Fibroblast of lung (primary cell): ENCODE results near the gene SORCS2. TPM values are rescaled to one million over a fixed set of nuclear protein-coding genes. Genes with fewer than 3 reads are reported as not detected.

Experiments
- DNase-seq, 2 donors: peaks; one replicate each; pipeline versions ENCODE4 v3.0.0 to v3.0.0-alpha.2; 2010; ENCODE audit warnings: low read depth in 2 of 2
- H2AFZ ChIP-seq: 2 replicates; pipeline ENCODE4 v1.5.1; 2012; ENCODE audit warnings: low read length, control low read depth, inconsistent platforms
- H3K27ac ChIP-seq: 2 replicates; pipeline ENCODE4 v1.5.1; 2011; ENCODE audit warnings: low read length, control low read depth; ENCODE audit not compliant: insufficient read depth
- H3K27me3 ChIP-seq: 2 replicates; pipeline ENCODE4 v1.5.1; 2011; ENCODE audit warnings: mild to moderate bottlenecking, low read length; ENCODE audit not compliant: control insufficient read depth, insufficient read depth
- H3K36me3 ChIP-seq: 2 replicates; pipeline ENCODE4 v1.5.1; 2011; ENCODE audit warnings: low read length; ENCODE audit not compliant: control insufficient read depth, insufficient read depth
- H3K4me1 ChIP-seq: 2 replicates; pipeline ENCODE4 v1.5.1; 2011; ENCODE audit warnings: low read length; ENCODE audit not compliant: control insufficient read depth, insufficient read depth; ENCODE audit errors: extremely low read depth
- H3K4me2 ChIP-seq: 2 replicates; pipeline ENCODE4 v1.5.1; 2011; ENCODE audit warnings: low read length, control low read depth; ENCODE audit not compliant: insufficient read depth; ENCODE audit errors: extremely low read depth
- H3K4me3 ChIP-seq, 4 experiments: fragments of 200-600 bp in 1 of 4; sonication (generic) in 1 of 4; replicated peaks in 1 of 4; 2 replicates each; pipeline ENCODE4 v1.5.1; 2011 to 2016; ENCODE audit warnings: low read length in 4 of 4, low read depth in 3 of 4, mild to moderate bottlenecking in 3 of 4, control low read depth in 2 of 4, inconsistent platforms in 1 of 4, mixed read lengths in 1 of 4; ENCODE audit not compliant: insufficient read depth in 1 of 4; ENCODE audit errors: control extremely low read depth in 1 of 4
- H3K79me2 ChIP-seq: 2 replicates; pipeline ENCODE4 v1.5.1; 2012; ENCODE audit warnings: mild to moderate bottlenecking, low read length, inconsistent platforms; ENCODE audit not compliant: control insufficient read depth, insufficient read depth
- H3K9ac ChIP-seq: 2 replicates; pipeline ENCODE4 v1.5.1; 2011; ENCODE audit warnings: mild to moderate bottlenecking, low read length, control low read depth; ENCODE audit not compliant: insufficient read depth
- H3K9me3 ChIP-seq: 2 replicates; pipeline ENCODE4 v1.5.1; 2012; ENCODE audit warnings: low read depth, low read length; ENCODE audit not compliant: control insufficient read depth, insufficient read depth
- H4K20me1 ChIP-seq: 2 replicates; pipeline ENCODE4 v1.5.1; 2011; ENCODE audit warnings: low read length; ENCODE audit not compliant: control insufficient read depth, insufficient read depth; ENCODE audit errors: extremely low read depth
- CTCF ChIP-seq, 2 donors: IDR thresholded peaks in 1 of 2; conservative IDR thresholded peaks in 1 of 2; 1 replicate in 1 of 2; 2 replicates in 1 of 2; pipeline ENCODE4 v1.5.1; 2011 to 2012; ENCODE audit warnings: low read length in 2 of 2, control low read depth in 1 of 2, inconsistent platforms in 1 of 2, low read depth in 1 of 2, mild to moderate bottlenecking in 1 of 2
- EZH2 ChIP-seq: IDR thresholded peaks from 2 replicates; pipeline ENCODE4 v1.5.1; 2012; ENCODE audit warnings: low read length, control low read depth, mild to moderate bottlenecking; ENCODE audit errors: missing control alignments
- polyA plus RNA-seq, 2 donors: library from polyadenylated mRNA; depleted of rRNA in 1 of 2; stranded (reverse) in 1 of 2; unstranded in 1 of 2; fragments of >200 nt; gene quantifications; 2 replicates each; pipeline ENCODE4 v1.2.1, GENCODE V29; 2011 to 2012; ENCODE audit warnings: missing spikeins in 1 of 2
- total RNA-seq: library from RNA; depleted of rRNA; stranded (reverse); fragments of >200 nt; gene quantifications from 2 replicates; pipeline ENCODE4 v1.2.1, GENCODE V29; 2014

The SORCS2 gene
- total and polyA plus RNA-seq, 2 donors (not counting 1 experiment from before 2014, with no cell fraction given): 0.17 to 0.41 TPM

- H3K27me3 ChIP-seq: no peaks in the 10 kb centered on the region
- no peak overlapping the region for H2AFZ ChIP-seq
- H3K9ac ChIP-seq: no peak overlapping the region
- no peaks in the 10 kb centered on the region for H3K9me3 ChIP-seq
- no peak for DNase-seq
- H3K79me2 ChIP-seq: no peaks in the 10 kb centered on the region
- no peak overlapping the region for H3K4me3 ChIP-seq
- H3K4me2 ChIP-seq: no peak overlapping the region
- no peak for TF ChIP-seq EZH2
- TF ChIP-seq CTCF (conservative IDR thresholded peaks at IDR 0.05 in 1 of 2, IDR thresholded peaks at IDR 0.05 in 1 of 2; ENCODE audit: low read depth in 1 of 2, low read length in 2 of 2): no peak
- H3K27ac ChIP-seq: no peak overlapping the region
- H3K4me1 ChIP-seq: no peaks in the 10 kb centered on the region
- H4K20me1 ChIP-seq: no peaks in the 10 kb centered on the region
- H3K36me3 ChIP-seq: no peaks in the 10 kb centered on the region
These were observed 530.5 kb downstream of the SORCS2 start for GRCh38 chr4:7722766-7723387.

- no peak for DNase-seq
- no peaks in the 10 kb centered on the region for H3K79me2 ChIP-seq
- no peak overlapping the region for H3K9ac ChIP-seq
- TF ChIP-seq CTCF (conservative IDR thresholded peaks at IDR 0.05 in 1 of 2, IDR thresholded peaks at IDR 0.05 in 1 of 2; ENCODE audit: low read depth in 1 of 2, low read length in 2 of 2): no peak
- no peak for TF ChIP-seq EZH2
- no peak overlapping the region for H2AFZ ChIP-seq
- H3K27me3 ChIP-seq: no peaks in the 10 kb centered on the region
- no peak overlapping the region for H3K4me2 ChIP-seq
- no peak overlapping the region for H3K27ac ChIP-seq
- H3K36me3 ChIP-seq: no peaks in the 10 kb centered on the region
- H4K20me1 ChIP-seq: no peaks in the 10 kb centered on the region
- no peaks in the 10 kb centered on the region for H3K9me3 ChIP-seq
- no peaks in the 10 kb centered on the region for H3K4me1 ChIP-seq
- no peak overlapping the region for H3K4me3 ChIP-seq
These were observed 531.3 kb downstream of the SORCS2 start for GRCh38 chr4:7723625-7724024.

GRCh38 chr4:7725951-7726350 is 533.6 kb downstream of the SORCS2 start:
- no peak overlapping the region for H3K9ac ChIP-seq
- H3K9me3 ChIP-seq: no peaks in the 10 kb centered on the region
- TF ChIP-seq EZH2: no peak
- no peak for TF ChIP-seq CTCF (conservative IDR thresholded peaks at IDR 0.05 in 1 of 2, IDR thresholded peaks at IDR 0.05 in 1 of 2; ENCODE audit: low read depth in 1 of 2, low read length in 2 of 2)
- H3K36me3 ChIP-seq: no peaks in the 10 kb centered on the region
- no peak overlapping the region for H3K4me3 ChIP-seq
- no peaks in the 10 kb centered on the region for H3K79me2 ChIP-seq
- no peak overlapping the region for H2AFZ ChIP-seq
- no peak overlapping the region for H3K27ac ChIP-seq
- no peak overlapping the region for H3K4me2 ChIP-seq
- DNase-seq: peak; percentile 10 to 36
- H3K4me1 ChIP-seq: no peaks in the 10 kb centered on the region
- no peaks in the 10 kb centered on the region for H4K20me1 ChIP-seq
- H3K27me3 ChIP-seq: no peaks in the 10 kb centered on the region
